Astrocyte of the spinal cord (primary cell): ENCODE measurements around the gene PRKAG2.
"Not testable (repeated sequence)": the region's sequence is repeated elsewhere in the genome, so short reads cannot be mapped to it uniquely, and the experiment has no call there.

Experiments
- DNase-seq: peaks from one replicate; pipeline ENCODE4 v3.0.0; 2011; ENCODE audit warnings: low read depth, low spot score
- H3K4me3 ChIP-seq: 2 replicates; pipeline ENCODE4 v1.5.1; 2011; ENCODE audit warnings: low read depth, mild to moderate bottlenecking, low read length, moderate library complexity
- in situ Hi-C: cut with HindIII; loops from 2 replicates; pipeline ENCODE4 v1.10.0; 2017; ENCODE audit warnings: low sequenced_read_pairs
- TF ChIP-seq, protein P1 (sequence below): IDR thresholded peaks from 2 replicates; pipeline ENCODE4 v1.5.1; 2012; ENCODE audit warnings: low read depth, mild to moderate bottlenecking, low read length, inconsistent platforms

Gene PRKAG2

DNA sequence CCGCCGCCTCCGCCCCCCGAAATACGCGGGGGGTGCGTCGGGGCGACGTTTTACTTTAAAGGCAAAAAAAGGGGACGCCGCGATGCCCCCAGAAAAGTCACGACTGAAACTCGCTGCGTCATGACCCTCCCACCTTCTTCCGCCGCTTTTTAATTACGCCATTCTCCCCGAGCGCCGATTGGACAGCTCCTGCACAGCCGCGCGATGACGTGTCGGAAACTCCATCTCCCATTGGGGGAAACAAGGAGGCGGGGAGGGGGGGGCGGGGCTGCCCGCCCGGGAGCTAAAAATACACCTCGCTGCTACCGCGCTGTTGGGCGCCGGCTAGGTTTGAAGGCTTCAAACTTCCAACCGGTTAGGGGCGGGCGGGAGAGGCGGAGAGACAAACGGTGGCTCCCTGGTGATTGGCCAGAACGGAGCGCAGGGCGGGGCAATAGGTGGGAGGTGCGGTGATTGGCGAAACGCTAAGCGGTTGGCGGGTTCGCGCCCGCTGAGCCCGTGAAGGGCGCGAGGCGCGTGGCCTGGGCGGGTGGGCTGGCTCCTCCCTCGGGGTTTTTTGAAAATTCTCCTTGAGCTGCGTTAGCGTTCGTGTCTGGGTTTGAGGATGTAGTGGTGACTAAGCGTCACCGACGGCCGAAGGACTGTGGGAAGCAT lies 357.0 kb downstream of the PRKAG2 start, which contains the start of gene RHEB:
TSS of gene RHEB (minus strand) at position 131 of the 654 bp plus-strand sequence. CDS start 384 bp downstream, outside the sequence.
- peak within 1 kb of the TSS; percentile 83 for H3K4me3 ChIP-seq
- in situ Hi-C loops, result no loop called here

DNA sequence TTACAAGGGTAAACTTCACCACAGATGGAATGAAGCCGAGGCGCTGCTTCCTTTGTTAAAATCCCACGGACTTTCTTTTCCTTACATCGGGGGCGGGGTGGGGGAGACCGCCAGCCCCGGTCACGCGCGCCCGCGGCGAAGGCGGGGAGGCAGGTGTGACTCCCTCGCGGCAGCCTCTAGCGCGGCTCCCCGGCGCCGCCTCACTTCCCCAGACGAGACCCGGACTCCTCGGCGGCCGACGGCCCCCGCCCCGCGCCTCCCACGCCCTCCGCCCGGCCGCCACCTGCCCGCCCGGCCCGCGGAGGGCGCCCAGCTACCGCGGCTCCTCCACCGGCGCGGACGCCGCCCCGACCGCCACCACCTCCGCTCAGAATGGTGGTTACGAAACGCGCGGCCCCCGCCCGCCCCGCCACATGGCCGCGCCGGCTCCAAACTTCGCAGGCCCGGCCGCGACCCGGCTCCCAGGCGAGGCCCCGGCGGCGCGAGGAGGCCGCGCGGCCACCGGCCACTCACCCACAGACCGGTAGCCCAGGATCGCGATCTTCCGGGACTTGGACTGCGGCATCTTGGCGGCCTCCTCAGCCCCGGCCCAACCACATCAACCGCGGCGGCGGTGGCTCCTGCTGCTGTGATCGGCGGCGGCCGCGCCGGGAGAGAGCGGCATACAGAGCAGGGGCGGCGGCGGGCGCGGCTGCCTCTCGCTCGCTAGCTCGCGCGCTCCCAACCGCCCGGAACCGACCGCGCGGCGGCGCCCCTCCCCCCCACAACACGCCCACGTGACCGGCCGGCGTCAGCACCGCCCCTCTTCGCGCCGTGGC lies 357.8 kb downstream of the PRKAG2 start:
- peak overlapping the region; percentile 83 for H3K4me3 ChIP-seq
- in situ Hi-C loops, result not testable (repeated sequence)
- peak; percentile 34 for DNase-seq

More for the DNA sequence above, 357.0 kb downstream of the PRKAG2 start, which contains the start of gene RHEB:
- TF ChIP-seq, protein P1, sequence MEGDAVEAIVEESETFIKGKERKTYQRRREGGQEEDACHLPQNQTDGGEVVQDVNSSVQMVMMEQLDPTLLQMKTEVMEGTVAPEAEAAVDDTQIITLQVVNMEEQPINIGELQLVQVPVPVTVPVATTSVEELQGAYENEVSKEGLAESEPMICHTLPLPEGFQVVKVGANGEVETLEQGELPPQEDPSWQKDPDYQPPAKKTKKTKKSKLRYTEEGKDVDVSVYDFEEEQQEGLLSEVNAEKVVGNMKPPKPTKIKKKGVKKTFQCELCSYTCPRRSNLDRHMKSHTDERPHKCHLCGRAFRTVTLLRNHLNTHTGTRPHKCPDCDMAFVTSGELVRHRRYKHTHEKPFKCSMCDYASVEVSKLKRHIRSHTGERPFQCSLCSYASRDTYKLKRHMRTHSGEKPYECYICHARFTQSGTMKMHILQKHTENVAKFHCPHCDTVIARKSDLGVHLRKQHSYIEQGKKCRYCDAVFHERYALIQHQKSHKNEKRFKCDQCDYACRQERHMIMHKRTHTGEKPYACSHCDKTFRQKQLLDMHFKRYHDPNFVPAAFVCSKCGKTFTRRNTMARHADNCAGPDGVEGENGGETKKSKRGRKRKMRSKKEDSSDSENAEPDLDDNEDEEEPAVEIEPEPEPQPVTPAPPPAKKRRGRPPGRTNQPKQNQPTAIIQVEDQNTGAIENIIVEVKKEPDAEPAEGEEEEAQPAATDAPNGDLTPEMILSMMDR, result no peak
- peak; percentile 100 for DNase-seq

DNA sequence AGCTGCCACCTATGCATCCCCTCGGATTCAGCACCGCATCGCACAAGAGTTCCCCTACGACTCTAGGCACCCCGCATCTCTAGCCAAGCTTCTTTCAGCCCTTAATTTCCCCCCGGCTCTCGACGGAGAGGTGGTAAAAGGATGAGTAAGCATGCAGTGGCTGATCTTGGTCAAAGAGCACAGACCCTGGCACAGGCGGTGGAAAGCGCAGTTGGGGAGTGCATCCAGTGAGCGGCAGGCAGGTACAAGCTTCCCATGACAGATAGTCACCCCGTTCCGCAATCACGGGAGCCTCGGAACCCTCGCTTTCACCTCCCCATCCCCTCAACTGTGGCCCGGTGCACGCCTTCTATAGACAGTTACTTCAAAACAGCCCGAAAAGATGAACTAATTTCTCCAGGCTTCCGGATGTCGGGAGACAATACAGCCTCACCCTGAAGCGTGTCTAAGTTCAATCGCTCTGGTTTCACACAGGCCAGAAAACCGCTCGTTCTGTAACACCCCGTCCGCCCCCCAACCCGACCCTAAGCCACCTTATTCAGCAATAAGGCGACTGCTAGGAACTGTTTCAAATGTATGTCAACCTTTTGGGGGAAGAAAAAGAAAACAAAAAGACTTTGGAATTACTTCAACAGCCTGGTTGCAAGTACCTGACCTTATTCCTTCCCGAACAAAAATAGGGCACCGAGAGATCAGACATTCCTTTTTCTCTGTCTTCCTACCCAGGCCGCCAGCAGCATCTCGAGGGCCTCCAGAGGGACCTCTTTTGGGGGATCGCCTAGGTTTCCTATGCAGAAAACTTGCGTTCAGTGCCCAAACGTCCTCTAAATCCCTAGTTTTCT lies 358.6 kb downstream of the PRKAG2 start:
- H3K4me3 ChIP-seq, result peak overlapping the region; percentile 83
- TF ChIP-seq, protein P1, result no peak

DNA sequence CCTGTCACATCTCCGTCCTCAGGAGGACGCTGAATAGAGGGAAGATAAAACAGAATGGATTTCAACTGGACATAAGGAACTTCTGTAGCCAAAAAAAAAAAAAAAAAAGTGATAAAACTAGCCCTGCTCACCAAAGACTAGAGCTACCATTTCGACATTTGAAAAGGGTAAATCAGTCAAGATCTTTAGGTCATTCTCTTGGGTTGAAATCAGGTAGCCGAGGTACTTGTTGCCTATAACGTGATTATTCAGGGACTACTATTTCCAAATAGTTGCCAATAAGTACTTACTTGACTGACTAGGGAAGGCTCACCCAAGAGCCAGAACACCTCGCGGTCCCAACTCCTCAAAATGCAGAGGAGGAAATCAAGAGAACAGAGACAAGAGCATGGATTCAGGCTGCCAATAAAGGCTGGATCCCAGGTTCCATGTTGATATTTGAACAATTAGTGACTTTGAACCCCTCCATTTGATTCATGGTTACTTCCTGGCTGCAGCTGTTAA lies 359.3 kb downstream of the PRKAG2 start:
- in situ Hi-C loops, result no loop called here
- DNase-seq, result no peak
- H3K4me3 ChIP-seq, result peak overlapping the region; percentile 83
- TF ChIP-seq, protein P1, result no peak

More for the DNA sequence above, 358.6 kb downstream of the PRKAG2 start:
- DNase-seq, result peak; percentile 51
- in situ Hi-C loops, result no loop called here

DNA sequence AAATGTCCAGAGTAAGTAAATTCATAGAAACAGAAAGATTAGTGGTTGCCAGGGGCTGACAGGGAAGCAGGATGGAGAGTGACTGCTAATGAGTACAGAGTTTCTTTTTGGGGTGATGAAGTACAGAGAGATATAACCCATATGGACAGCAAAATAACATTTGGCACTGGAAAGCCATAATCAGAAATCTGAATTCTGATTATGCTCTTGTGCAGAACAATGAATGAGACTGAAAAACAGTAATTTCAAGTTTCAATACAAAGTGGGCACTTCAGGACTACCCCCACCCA lies 361.7 kb downstream of the PRKAG2 start:
- no peak overlapping the region for H3K4me3 ChIP-seq
- TF ChIP-seq, protein P1, result no peak
- DNase-seq, result no peak
- in situ Hi-C loops, result no loop called here

DNA sequence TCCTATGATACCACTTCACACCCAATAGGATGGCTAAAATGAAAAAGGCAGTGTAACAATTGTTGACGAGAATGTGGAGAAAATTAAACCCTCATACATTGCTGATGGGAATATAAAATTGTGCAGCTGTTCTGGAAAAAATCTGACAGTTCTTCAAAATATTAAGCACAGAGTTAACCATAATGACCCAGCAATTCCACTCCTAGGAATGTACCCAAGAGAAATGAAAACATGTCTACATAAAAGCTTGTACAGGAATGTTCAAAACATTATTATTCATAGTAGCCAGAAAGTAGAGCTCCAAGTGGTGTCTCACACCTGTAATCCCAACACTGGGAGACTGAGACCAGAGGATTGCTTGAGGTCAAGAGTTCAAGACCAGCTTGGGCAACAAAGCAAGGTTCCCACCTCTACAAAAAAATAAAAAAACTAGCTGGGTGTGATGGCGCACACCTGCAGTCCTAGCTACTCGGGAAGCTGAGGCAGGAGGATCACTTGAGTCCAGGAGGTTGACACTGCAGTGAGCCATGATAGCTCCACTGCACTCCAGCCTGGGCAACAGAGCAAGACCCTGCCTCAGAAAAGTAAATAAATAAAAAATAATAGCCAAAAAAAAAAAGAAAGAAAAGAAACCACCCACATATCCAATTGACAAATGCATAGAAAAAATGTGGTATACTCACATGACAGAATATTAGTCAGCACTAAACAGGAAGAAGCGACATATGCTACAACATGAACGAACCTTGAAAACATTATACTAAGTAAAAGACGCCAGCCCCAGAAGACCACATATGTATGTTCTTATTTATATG lies 362.2 kb downstream of the PRKAG2 start:
- in situ Hi-C loops, result no loop called here
- TF ChIP-seq, protein P1, result no peak
- H3K4me3 ChIP-seq, result no peak overlapping the region
- DNase-seq, result no peak
